Measurements from ENCODE around the gene GLI2.

GLI2 gene

GRCh38 chr2:120777787-120778186 is 42.1 kb downstream of the GLI2 start:
- H3K9ac ChIP-seq = no peak overlapping the region

GRCh38 chr2:120778244-120778643 is 42.6 kb downstream of the GLI2 start:
- Histone ChIP-seq H3K9ac (no peak overlapping the region), H3K4me1 (peaks cover 3 to 14% (median 11%) of the 10 kb centered on the region in 10 experiments), H3K27me3 (no peaks in the 10 kb centered on the region), H3K36me3 (no peaks in the 10 kb centered on the region), H3K27ac (no peak overlapping the region), H3K4me3 (no peak overlapping the region), H4K20me1 (peaks cover 0 to 19% (median 0%) of the 10 kb centered on the region in 11 experiments; a peak in 2 of 22 replicates), H3K4me2 (no peak overlapping the region), H3K9me3 (replicated peaks in 1 of 11) (no peaks in the 10 kb centered on the region)
- TF ChIP-seq Cebpa-rat (IDR thresholded peaks at IDR 0.05) = no peak

More at GRCh38 chr2:120777787-120778186, 42.1 kb downstream of the GLI2 start:
- Histone ChIP-seq H3K4me2 (no peak overlapping the region), H3K27me3 (no peaks in the 10 kb centered on the region), H3K4me3 (no peak overlapping the region), H3K4me1 (peaks cover 0 to 14% (median 11%) of the 10 kb centered on the region in 10 experiments; a peak in 15 of 20 replicates), H4K20me1 (peaks cover 0 to 19% (median 0%) of the 10 kb centered on the region in 11 experiments; a peak in 2 of 22 replicates), H3K9me3 (replicated peaks in 1 of 11) (no peaks in the 10 kb centered on the region), H3K27ac (no peak overlapping the region), H3K36me3 (no peaks in the 10 kb centered on the region)
- no peak for TF ChIP-seq Cebpa-rat (IDR thresholded peaks at IDR 0.05)

GRCh38 chr2:120779781-120780283 is 44.2 kb downstream of the GLI2 start:
- no peak overlapping the region for H3K27ac ChIP-seq
- H3K4me3 ChIP-seq = no peak overlapping the region
- H3K4me1 ChIP-seq = peaks cover 19 to 26% (median 23%) of the 10 kb centered on the region in 10 experiments
- no peak overlapping the region for H3K4me2 ChIP-seq
- H3K9me3 ChIP-seq (replicated peaks in 1 of 11) = no peaks in the 10 kb centered on the region
- H3K27me3 ChIP-seq = no peaks in the 10 kb centered on the region
- H4K20me1 ChIP-seq = peaks cover 0 to 19% (median 0%) of the 10 kb centered on the region in 11 experiments; a peak in 2 of 22 replicates
- TF ChIP-seq Cebpa-rat (IDR thresholded peaks at IDR 0.05) = no peak
- H3K36me3 ChIP-seq = no peaks in the 10 kb centered on the region
- no peak overlapping the region for H3K9ac ChIP-seq

- Histone ChIP-seq H3K9me3 (replicated peaks in 1 of 11) (no peaks in the 10 kb centered on the region), H3K4me2 (no peak overlapping the region), H3K27ac (no peak overlapping the region), H3K27me3 (no peaks in the 10 kb centered on the region), H4K20me1 (peaks cover 0 to 19% (median 0%) of the 10 kb centered on the region in 11 experiments; a peak in 2 of 22 replicates), H3K4me3 (no peak overlapping the region), H3K4me1 (peaks cover 19 to 30% (median 26%) of the 10 kb centered on the region in 10 experiments), H3K36me3 (no peaks in the 10 kb centered on the region), H3K9ac (no peak overlapping the region)
- TF ChIP-seq Cebpa-rat (IDR thresholded peaks at IDR 0.05) = no peak
Measured at GRCh38 chr2:120780402-120780801, 44.7 kb downstream of the GLI2 start.

- Histone ChIP-seq H3K4me2 (peak overlapping the region; percentile 54 to 79 (median 67)), H3K36me3 (no peaks in the 10 kb centered on the region), H3K9ac (no peak overlapping the region), H3K27me3 (no peaks in the 10 kb centered on the region), H3K9me3 (replicated peaks in 1 of 11) (no peaks in the 10 kb centered on the region), H3K4me1 (peaks cover 19 to 32% (median 26%) of the 10 kb centered on the region in 10 experiments), H3K4me3 (no peak overlapping the region), H4K20me1 (peaks cover 0 to 14% (median 0%) of the 10 kb centered on the region in 11 experiments; a peak in 2 of 22 replicates), H3K27ac (no peak overlapping the region)
- no peak for TF ChIP-seq Cebpa-rat (IDR thresholded peaks at IDR 0.05)
Measured at GRCh38 chr2:120783371-120783791, 47.7 kb downstream of the GLI2 start.

GRCh38 chr2:120783969-120784372 is 48.3 kb downstream of the GLI2 start:
- H3K27ac ChIP-seq = no peak overlapping the region
- no peak for TF ChIP-seq Cebpa-rat (IDR thresholded peaks at IDR 0.05)
- no peak overlapping the region; a peak in 1 of 22 replicates for H3K9ac ChIP-seq
- H4K20me1 ChIP-seq = peaks cover 0 to 11% (median 0%) of the 10 kb centered on the region in 11 experiments; a peak in 1 of 22 replicates
- no peak overlapping the region for H3K4me3 ChIP-seq
- peaks cover 19 to 35% (median 26%) of the 10 kb centered on the region in 10 experiments for H3K4me1 ChIP-seq
- no peaks in the 10 kb centered on the region for H3K9me3 ChIP-seq (replicated peaks in 1 of 11)
- H3K27me3 ChIP-seq = no peaks in the 10 kb centered on the region
- peak overlapping the region; percentile 54 to 79 (median 67) for H3K4me2 ChIP-seq
- H3K36me3 ChIP-seq = no peaks in the 10 kb centered on the region
